Activated T-cell treated with anti-CD3 and anti-CD28 coated beads, Interleukin-2, amount 50 U/mL, for 72 hours (primary cell): Measurements from ENCODE around the gene SLAIN2. TPM values are rescaled to one million over a fixed set of nuclear protein-coding genes. Genes with fewer than 3 reads are reported as not detected.
"Not testable (repeated sequence)": the region's sequence is repeated elsewhere in the genome, so short reads cannot be mapped to it uniquely, and the experiment has no call there.

Experiments used
- ATAC-seq, 2 donors: fragments of 150-1000 bp; cut with Tn5 transposase; replicated peaks in 1 of 2; 2 replicates each; pipeline ENCODE4 v1.10.0; 2021; ENCODE audit warnings: moderate library complexity in 2 of 2, mild to moderate bottlenecking in 1 of 2
- DNase-seq, 2 donors: peaks; one replicate each; pipeline ENCODE4 v3.0.0; 2021 to 2022; ENCODE audit warnings: mixed read lengths in 1 of 2
- H3K27ac Mint-ChIP-seq: one replicate; pipeline ENCODE4 v1.8.0; 2022; ENCODE audit warnings: mild to moderate bottlenecking, moderate library complexity, mixed read lengths
- H3K27me3 Mint-ChIP-seq: one replicate; pipeline ENCODE4 v1.8.0; 2022; ENCODE audit warnings: low read depth, mixed read lengths
- H3K36me3 Mint-ChIP-seq, 2 donors: one replicate each; pipeline ENCODE4 v1.8.0; 2022; ENCODE audit warnings: mixed read lengths in 2 of 2, mild to moderate bottlenecking in 1 of 2; ENCODE audit not compliant: insufficient read depth in 2 of 2
- H3K4me1 Mint-ChIP-seq: one replicate; pipeline ENCODE4 v1.8.0; 2022; ENCODE audit warnings: low read depth, mixed read lengths
- H3K4me3 Mint-ChIP-seq, 2 donors: one replicate each; pipeline ENCODE4 v1.8.0; 2022; ENCODE audit warnings: mild to moderate bottlenecking in 2 of 2, mixed read lengths in 2 of 2, moderate library complexity in 2 of 2
- H3K9me3 Mint-ChIP-seq, 2 donors: one replicate each; pipeline ENCODE4 v1.8.0; 2022; ENCODE audit warnings: mixed read lengths in 2 of 2
- total RNA-seq, 2 donors: library from RNA; stranded (reverse); gene quantifications; one replicate each; pipeline ENCODE4 v1.2.3, GENCODE V29; 2022

SLAIN2 gene
- total RNA-seq, 2 donors from 2014 or later: 43.4 to 58.0 TPM

- ATAC-seq: no peak
- DNase-seq: no peak
- no peaks in the 10 kb centered on the region for H3K9me3 Mint-ChIP-seq
- no peak overlapping the region for H3K27ac Mint-ChIP-seq
- H3K4me1 Mint-ChIP-seq: peaks cover 4% of the 10 kb centered on the region
- no peak overlapping the region for H3K4me3 Mint-ChIP-seq
- no peaks in the 10 kb centered on the region for H3K36me3 Mint-ChIP-seq
- H3K27me3 Mint-ChIP-seq: no peaks in the 10 kb centered on the region
Measured at GRCh38 chr4:48439988-48440387, 98.7 kb downstream of the SLAIN2 start.

- not testable (repeated sequence) for H3K27me3 Mint-ChIP-seq, H3K4me3 Mint-ChIP-seq, ATAC-seq, H3K4me1 Mint-ChIP-seq, DNase-seq, H3K9me3 Mint-ChIP-seq, H3K36me3 Mint-ChIP-seq, H3K27ac Mint-ChIP-seq
Measured at GRCh38 chr4:48440914-48441313, 99.6 kb downstream of the SLAIN2 start.

GRCh38 chr4:48445704-48446103 lies 104.4 kb downstream of the SLAIN2 start:
- Mint-ChIP-seq H3K27me3 (no peaks in the 10 kb centered on the region), H3K4me3 (no peak overlapping the region), H3K4me1 (peaks cover 4% of the 10 kb centered on the region), H3K9me3 (no peaks in the 10 kb centered on the region), H3K27ac (no peak overlapping the region), H3K36me3 (no peaks in the 10 kb centered on the region)
- DNase-seq (no peak), ATAC-seq (no peak)

GRCh38 chr4:48446642-48447041 lies 105.3 kb downstream of the SLAIN2 start:
- Mint-ChIP-seq H3K36me3 (no peaks in the 10 kb centered on the region), H3K4me3 (no peak overlapping the region), H3K27me3 (no peaks in the 10 kb centered on the region), H3K9me3 (no peaks in the 10 kb centered on the region), H3K27ac (no peak overlapping the region), H3K4me1 (no peaks in the 10 kb centered on the region)
- DNase-seq (no peak), ATAC-seq (no peak)

- Mint-ChIP-seq H3K9me3 (no peaks in the 10 kb centered on the region), H3K4me1 (no peaks in the 10 kb centered on the region), H3K27ac (no peak overlapping the region), H3K4me3 (no peak overlapping the region), H3K36me3 (no peaks in the 10 kb centered on the region), H3K27me3 (no peaks in the 10 kb centered on the region)
- ATAC-seq (peak in 1 of 2 donors; percentile 15), DNase-seq (no peak)
Measured at GRCh38 chr4:48449151-48449550, 107.8 kb downstream of the SLAIN2 start.

- DNase-seq: no peak
- Mint-ChIP-seq H3K4me3 (no peak overlapping the region), H3K27ac (no peak overlapping the region), H3K36me3 (peaks cover 0 to 2% of the 10 kb centered on the region in 2 donors), H3K9me3 (no peaks in the 10 kb centered on the region), H3K27me3 (no peaks in the 10 kb centered on the region), H3K4me1 (no peaks in the 10 kb centered on the region)
- ATAC-seq: peak in 1 of 2 donors; percentile 75
Measured at GRCh38 chr4:48450740-48451139, 109.4 kb downstream of the SLAIN2 start.

- DNase-seq, H3K4me3 Mint-ChIP-seq, H3K27me3 Mint-ChIP-seq, H3K27ac Mint-ChIP-seq, H3K36me3 Mint-ChIP-seq, H3K9me3 Mint-ChIP-seq, ATAC-seq, H3K4me1 Mint-ChIP-seq: not testable (repeated sequence)
Measured at GRCh38 chr4:48451656-48452055, 110.3 kb downstream of the SLAIN2 start.

- H3K4me1 Mint-ChIP-seq: no peaks in the 10 kb centered on the region
- no peak for DNase-seq
- no peaks in the 10 kb centered on the region for H3K9me3 Mint-ChIP-seq
- no peak overlapping the region for H3K4me3 Mint-ChIP-seq
- ATAC-seq: no peak
- H3K27me3 Mint-ChIP-seq: no peaks in the 10 kb centered on the region
- peaks cover 0 to 2% of the 10 kb centered on the region in 2 donors for H3K36me3 Mint-ChIP-seq
- H3K27ac Mint-ChIP-seq: no peak overlapping the region
Measured at GRCh38 chr4:48454591-48454990, 113.3 kb downstream of the SLAIN2 start.

GRCh38 chr4:48461000-48461399 lies 119.7 kb downstream of the SLAIN2 start:
- H3K36me3 Mint-ChIP-seq: no peaks in the 10 kb centered on the region
- ATAC-seq: no peak
- no peaks in the 10 kb centered on the region for H3K4me1 Mint-ChIP-seq
- no peak overlapping the region for H3K4me3 Mint-ChIP-seq
- no peaks in the 10 kb centered on the region for H3K27me3 Mint-ChIP-seq
- H3K27ac Mint-ChIP-seq: no peak overlapping the region
- no peak for DNase-seq
- H3K9me3 Mint-ChIP-seq: peaks cover 0 to 2% of the 10 kb centered on the region in 2 donors

GRCh38 chr4:48462363-48462762 lies 121.0 kb downstream of the SLAIN2 start:
- Mint-ChIP-seq H3K9me3 (peaks cover 0 to 2% of the 10 kb centered on the region in 2 donors), H3K4me3 (no peak overlapping the region)
- no peak for ATAC-seq

GRCh38 chr4:48467442-48467841 lies 126.1 kb downstream of the SLAIN2 start:
- Mint-ChIP-seq H3K27ac (no peak overlapping the region), H3K4me1 (no peaks in the 10 kb centered on the region)
- no peak for ATAC-seq

More at GRCh38 chr4:48462363-48462762, 121.0 kb downstream of the SLAIN2 start:
- Mint-ChIP-seq H3K27me3 (no peaks in the 10 kb centered on the region), H3K4me1 (no peaks in the 10 kb centered on the region), H3K36me3 (no peaks in the 10 kb centered on the region), H3K27ac (no peak overlapping the region)
- no peak for DNase-seq

GRCh38 chr4:48467891-48468290 lies 126.6 kb downstream of the SLAIN2 start:
- peaks cover 14% of the 10 kb centered on the region for H3K27me3 Mint-ChIP-seq
- H3K4me3 Mint-ChIP-seq: no peak overlapping the region
- no peaks in the 10 kb centered on the region for H3K4me1 Mint-ChIP-seq

More at GRCh38 chr4:48467442-48467841, 126.1 kb downstream of the SLAIN2 start:
- Mint-ChIP-seq H3K36me3 (no peaks in the 10 kb centered on the region), H3K4me3 (no peak overlapping the region), H3K27me3 (peaks cover 14% of the 10 kb centered on the region), H3K9me3 (peaks cover 0 to 2% of the 10 kb centered on the region in 2 donors)
- DNase-seq: no peak

GRCh38 chr4:48470137-48470536 lies 128.8 kb downstream of the SLAIN2 start:
- H3K27ac Mint-ChIP-seq: no peak overlapping the region
- H3K27me3 Mint-ChIP-seq: peaks cover 14% of the 10 kb centered on the region
- no peaks in the 10 kb centered on the region for H3K36me3 Mint-ChIP-seq
- ATAC-seq (no peak), DNase-seq (no peak)
- no peaks in the 10 kb centered on the region for H3K4me1 Mint-ChIP-seq
- H3K9me3 Mint-ChIP-seq: no peaks in the 10 kb centered on the region
- H3K4me3 Mint-ChIP-seq: no peak overlapping the region

More at GRCh38 chr4:48467891-48468290, 126.6 kb downstream of the SLAIN2 start:
- Mint-ChIP-seq H3K9me3 (peaks cover 0 to 2% of the 10 kb centered on the region in 2 donors), H3K27ac (no peak overlapping the region), H3K36me3 (no peaks in the 10 kb centered on the region)
- DNase-seq (no peak), ATAC-seq (no peak)

GRCh38 chr4:48470570-48470969 lies 129.2 kb downstream of the SLAIN2 start:
- Mint-ChIP-seq H3K4me1 (no peaks in the 10 kb centered on the region), H3K36me3 (no peaks in the 10 kb centered on the region), H3K4me3 (no peak overlapping the region), H3K9me3 (no peaks in the 10 kb centered on the region), H3K27me3 (peaks cover 14% of the 10 kb centered on the region), H3K27ac (no peak overlapping the region)
- DNase-seq (no peak), ATAC-seq (peak in 1 of 2 donors; percentile 45)
